ENCODE results near the gene R3HDM4.

R3HDM4 gene

GRCh38 chr19:872266-872951 is 40.6 kb downstream of the R3HDM4 start:
- peak; percentile 77 for DNase-seq

- DNase-seq, result no peak
Observed at GRCh38 chr19:871446-872265, 41.4 kb downstream of the R3HDM4 start.

- DNase-seq, result no peak
Observed at GRCh38 chr19:870963-871401, 42.0 kb downstream of the R3HDM4 start.

- no peak for DNase-seq
Observed at GRCh38 chr19:870314-870713, 42.7 kb downstream of the R3HDM4 start.

- DNase-seq, result no peak
Observed at GRCh38 chr19:869245-870177, 43.5 kb downstream of the R3HDM4 start.

- DNase-seq, result no peak
Observed at GRCh38 chr19:868458-869244, 44.4 kb downstream of the R3HDM4 start.

- no peak for DNase-seq
Observed at GRCh38 chr19:867855-868457, 45.1 kb downstream of the R3HDM4 start.

GRCh38 chr19:867301-867793 is 45.7 kb downstream of the R3HDM4 start:
- no peak for DNase-seq

- DNase-seq, result no peak
Observed at GRCh38 chr19:866769-867300, 46.2 kb downstream of the R3HDM4 start.

- DNase-seq, result no peak
Observed at GRCh38 chr19:863315-863620, 49.8 kb downstream of the R3HDM4 start.

- DNase-seq, result peak; percentile 80
Observed at GRCh38 chr19:862581-863314, 50.3 kb downstream of the R3HDM4 start.

- peak; percentile 60 for DNase-seq
Observed at GRCh38 chr19:861756-862580, 51.1 kb downstream of the R3HDM4 start.

- DNase-seq, result no peak
Observed at GRCh38 chr19:861141-861755, 51.8 kb downstream of the R3HDM4 start.

GRCh38 chr19:858868-859843 is 53.9 kb downstream of the R3HDM4 start, which contains the start of gene CFD:
CFD (plus strand) TSS chr19:859664; CDS start chr19:859690, 26 bp downstream.
- no peak for DNase-seq

- DNase-seq, result no peak
Observed at GRCh38 chr19:858284-858683, 54.7 kb downstream of the R3HDM4 start.

- no peak for DNase-seq
Observed at GRCh38 chr19:855566-856120, 57.4 kb downstream of the R3HDM4 start.

- no peak for DNase-seq
Observed at GRCh38 chr19:855142-855541, 57.9 kb downstream of the R3HDM4 start.

- no peak for DNase-seq
Observed at GRCh38 chr19:854549-854948, 58.5 kb downstream of the R3HDM4 start.

Measured in activated naive CD4-positive, alpha-beta T cell treated with anti-CD3 and anti-CD28 coated beads, Interleukin-2, amount 50 U/mL, for 16 hours (primary cell).